Sigmoid colon (tissue), 7 donors: ENCODE data around the gene BSND. TPM values are rescaled to one million over a fixed set of nuclear protein-coding genes. Genes with fewer than 3 reads are reported as not detected.
A peak's percentile ranks its signal among the peaks of the same experiment; 100 is the strongest.

Experiments used
- DNase-seq: peaks from one replicate; pipeline ENCODE4 v3.0.0-alpha.2; 2019
- H3K27ac ChIP-seq, 4 donors: fragments of 200-600 bp; sonication (generic); one replicate each; pipeline ENCODE4 v1.5.1; 2016 to 2019; ENCODE audit warnings: mild to moderate bottlenecking in 1 of 4
- H3K27me3 ChIP-seq, 3 donors: fragments of 200-600 bp; sonication (generic); one replicate each; pipeline ENCODE4 v1.5.1; 2019; ENCODE audit warnings: mild to moderate bottlenecking in 1 of 3
- H3K36me3 ChIP-seq, 4 donors: fragments of 200-600 bp; sonication (generic); one replicate each; pipeline ENCODE4 v1.5.1; 2016 to 2019
- H3K4me1 ChIP-seq, 4 donors: fragments of 200-600 bp; sonication (generic); one replicate each; pipeline ENCODE4 v1.5.1; 2017 to 2019
- H3K4me3 ChIP-seq, 4 donors: fragments of 200-600 bp; sonication (generic); one replicate each; pipeline ENCODE4 v1.5.1; 2017 to 2019; ENCODE audit warnings: mild to moderate bottlenecking in 2 of 4, moderate library complexity in 1 of 4
- H3K9me3 ChIP-seq, 4 donors: fragments of 200-600 bp in 3 of 4; sonication (generic) in 3 of 4; one replicate each; pipeline versions ENCODE4 v1.5.1 to v1.6.1; 2013 to 2019
- CTCF ChIP-seq, 4 experiments: fragments of 450-650 bp in 3 of 4; fragments of 200-600 bp in 1 of 4; IDR thresholded peaks; one replicate each; pipeline ENCODE4 v1.5.1; 2016 to 2019; ENCODE audit warnings: antibody characterized with exemption in 4 of 4, mild to moderate bottlenecking in 3 of 4, moderate library complexity in 2 of 4
- EP300 ChIP-seq, 4 donors: sonication (generic); formaldehyde crosslinking; IDR thresholded peaks; one replicate each; pipeline ENCODE4 v1.6.1; 2017; ENCODE audit warnings: antibody characterized with exemption in 4 of 4
- POLR2A ChIP-seq, 2 donors: fragments of 450-650 bp; IDR thresholded peaks; one replicate each; pipeline ENCODE4 v1.6.1; 2016; ENCODE audit warnings: antibody characterized with exemption in 2 of 2, mild to moderate bottlenecking in 2 of 2, moderate library complexity in 2 of 2
- POLR2AphosphoS5 ChIP-seq, 4 donors: sonication (generic); formaldehyde crosslinking; IDR thresholded peaks; one replicate each; pipeline ENCODE4 v1.6.1; 2017; ENCODE audit warnings: antibody characterized with exemption in 4 of 4
- WGBS, 2 donors: extraction: QIAGEN DNeasy Blood & Tissue Kit; methylation state at CpG; one replicate each; pipeline ENCODE4 v1.1.7; 2013; 5-methylcytosine and 5-hydroxymethylcytosine counted together
- intact Hi-C: fragments of 100-400 bp; cut with DNase I; formaldehyde crosslinking; loops from one replicate; pipeline ENCODE4 v1.15.1; 2023
- polyA plus RNA-seq, 3 donors: library from polyadenylated mRNA; stranded (reverse); fragments of 200-250 nt; gene quantifications; one replicate each; pipeline ENCODE4 v1.2.3, GENCODE V29; 2013
- total RNA-seq, 4 donors: library from RNA; depleted of rRNA; stranded (reverse); fragments of >200 nt; gene quantifications; one replicate each; pipeline ENCODE4 v1.1.0, GENCODE V29; 2016
- donor health status: healthy with polysubstance abuse.
- donor health status: Bipolar disorder and iron deficiency.
- donor health status: healthy.

Gene BSND
- total and polyA plus RNA-seq, 7 donors = not detected

DNA sequence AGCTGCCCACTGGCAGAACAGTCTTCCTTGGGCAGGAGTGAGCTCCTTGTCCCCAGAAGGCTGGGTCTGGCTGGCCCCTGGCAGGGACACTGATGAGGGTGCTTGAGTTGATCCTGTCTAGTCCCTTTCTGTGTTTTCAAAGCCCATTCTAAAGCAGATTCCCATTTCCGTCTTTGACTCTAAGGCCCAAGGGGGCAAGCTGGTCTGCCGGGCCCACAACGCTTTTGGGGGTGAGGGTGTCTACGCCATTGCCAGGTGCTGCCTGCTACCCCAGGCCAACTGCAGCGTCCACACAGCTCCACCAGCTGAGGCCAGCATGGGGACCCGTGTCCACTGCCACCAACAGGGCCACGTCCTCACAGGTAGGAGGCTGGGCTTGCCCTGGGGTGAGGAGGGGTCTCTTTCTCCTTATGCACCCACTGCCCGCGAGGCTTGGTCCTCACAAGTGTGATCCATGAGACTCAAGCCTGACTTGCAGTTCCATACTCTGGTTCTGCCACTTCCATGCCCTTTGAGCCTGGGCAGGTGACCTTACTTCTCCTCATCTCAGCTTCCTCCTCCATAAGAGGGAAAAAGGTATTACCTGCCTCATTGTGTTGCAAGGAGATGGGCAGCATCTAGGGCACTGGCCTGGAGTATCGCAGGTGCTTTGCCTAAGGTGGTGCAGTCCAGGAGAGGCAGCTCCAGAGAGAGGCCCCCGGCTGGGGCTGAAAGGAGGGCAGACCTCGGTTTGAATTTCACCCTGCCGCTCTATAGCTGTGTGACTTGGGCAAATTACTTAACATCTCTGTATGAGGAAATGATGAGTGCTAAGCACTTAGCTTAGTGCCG is 60.8 kb downstream of the BSND start:
- TF ChIP-seq POLR2A (IDR thresholded peaks at IDR 0.05) (no peak), EP300 (IDR thresholded peaks at IDR 0.05) (no peak), POLR2AphosphoS5 (IDR thresholded peaks at IDR 0.05) (no peak), CTCF (IDR thresholded peaks at IDR 0.05) (no peak)
- no peak for DNase-seq
- no peak overlapping the region for H3K27ac ChIP-seq
- H3K36me3 ChIP-seq = no peaks in the 10 kb centered on the region
- intact Hi-C loops = loop anchor here (10.0 kb wide), 1 partner anchor 215 kb away; no protein-coding TSS in a partner anchor
- H3K4me3 ChIP-seq = no peak overlapping the region
- H3K27me3 ChIP-seq = no peaks in the 10 kb centered on the region
- peaks cover 0 to 24% (median 17%) of the 10 kb centered on the region in 4 donors for H3K4me1 ChIP-seq
- no peaks in the 10 kb centered on the region for H3K9me3 ChIP-seq
- WGBS, 2 donors = 87 to 92% methylated on average over 14 of the region's 14 CpGs

- H3K4me1 ChIP-seq = peaks cover 0 to 33% (median 25%) of the 10 kb centered on the region in 4 donors
- TF ChIP-seq POLR2A (IDR thresholded peaks at IDR 0.05) = no peak
- no peak for TF ChIP-seq EP300 (IDR thresholded peaks at IDR 0.05)
- TF ChIP-seq CTCF (IDR thresholded peaks at IDR 0.05) = no peak
- no peak for TF ChIP-seq POLR2AphosphoS5 (IDR thresholded peaks at IDR 0.05)
- no peaks in the 10 kb centered on the region for H3K9me3 ChIP-seq
- no peaks in the 10 kb centered on the region for H3K27me3 ChIP-seq
- intact Hi-C loops = loop anchor here (10.0 kb wide), 1 partner anchor 214 kb away; no protein-coding TSS in a partner anchor
- H3K4me3 ChIP-seq = no peak overlapping the region
- 91 to 92% methylated on average over 14 of the region's 14 CpGs for WGBS, 2 donors
- no peak overlapping the region for H3K27ac ChIP-seq
- no peak for DNase-seq
- no peaks in the 10 kb centered on the region for H3K36me3 ChIP-seq
Measured at GRCh38 chr1:55060133-55060999, 61.6 kb downstream of the BSND start.

GRCh38 chr1:55061000-55061705 is 62.4 kb downstream of the BSND start:
- Histone ChIP-seq H3K27me3 (no peaks in the 10 kb centered on the region), H3K4me3 (no peak overlapping the region), H3K9me3 (no peaks in the 10 kb centered on the region), H3K27ac (peak overlapping the region in 1 of 4 donors; percentile 52), H3K4me1 (peaks cover 0 to 40% (median 31%) of the 10 kb centered on the region in 4 donors), H3K36me3 (no peaks in the 10 kb centered on the region)
- intact Hi-C loops = loop anchor here (10.0 kb wide), 1 partner anchor 214 kb away; no protein-coding TSS in a partner anchor
- 86 to 87% methylated on average over 13 of the region's 13 CpGs for WGBS, 2 donors
- TF ChIP-seq EP300 (IDR thresholded peaks at IDR 0.05) = no peak
- no peak for TF ChIP-seq CTCF (IDR thresholded peaks at IDR 0.05)
- no peak for TF ChIP-seq POLR2AphosphoS5 (IDR thresholded peaks at IDR 0.05)
- TF ChIP-seq POLR2A (IDR thresholded peaks at IDR 0.05) = no peak
- DNase-seq = no peak

Other genes starting within 250 kb of the BSND start
- 1 to 10 TPM; 3.3 to 5.7 (median 4.9) TPM for gene PARS2, start 234.4 kb upstream of the BSND start, total RNA-seq
- gene PARS2, start 234.4 kb upstream of the BSND start, polyA plus RNA-seq = 1 to 10 TPM; 4.9 to 6.0 (median 5.6) TPM
- 1 to 10 TPM in 2 of 4 donors, under 1 TPM in 2; 0.81 to 1.9 (median 0.95) TPM for gene TTC22, start 197.6 kb upstream of the BSND start, total RNA-seq
- 10 to 100 TPM; 30.4 to 39.1 (median 33.0) TPM for gene TTC22, start 197.6 kb upstream of the BSND start, polyA plus RNA-seq
- gene DHCR24, start 111.7 kb upstream of the BSND start, total RNA-seq = 10 to 100 TPM in 1 of 4 donors, 1 to 10 TPM in 3; 4.4 to 22.1 (median 9.0) TPM
- gene DHCR24, start 111.7 kb upstream of the BSND start, polyA plus RNA-seq = 100 to 1,000 TPM in 1 of 3 donors, 10 to 100 TPM in 2; 12.6 to 194 (median 17.6) TPM
- gene TMEM61, start 18.3 kb upstream of the BSND start, total RNA-seq = under 1 TPM in 2 of 4 donors, not detected in 2; 0.41 to 0.83 TPM
- gene TMEM61, start 18.3 kb upstream of the BSND start, polyA plus RNA-seq = 10 to 100 TPM; 12.6 to 15.3 (median 14.9) TPM
- gene PCSK9, start 40.6 kb downstream of the BSND start, total RNA-seq = under 1 TPM in 1 of 4 donors, not detected in 3; 0.28 TPM
- gene PCSK9, start 40.6 kb downstream of the BSND start, polyA plus RNA-seq = 10 to 100 TPM in 1 of 3 donors, 1 to 10 TPM in 2; 1.2 to 41.9 (median 5.5) TPM
- 10 to 100 TPM; 46.4 to 66.2 (median 53.6) TPM for gene USP24, start 216.4 kb downstream of the BSND start, total RNA-seq
- gene USP24, start 216.4 kb downstream of the BSND start, polyA plus RNA-seq = 10 to 100 TPM in 1 of 3 donors, 1 to 10 TPM in 2; 3.6 to 16.4 (median 6.0) TPM